GM23248 (cell line): Measurements from ENCODE around the gene GRPEL1.

Experiments used
- EZH2 ChIP-seq: fragments of 200-600 bp; sonication (generic); IDR thresholded peaks from 2 replicates; pipeline ENCODE4 v1.6.1; 2018; ENCODE audit warnings: antibody characterized with exemption, mild to moderate bottlenecking; ENCODE audit not compliant: insufficient read depth, poor library complexity, severe bottlenecking
- EZH2phosphoT487 ChIP-seq: fragments of 200-600 bp; sonication (generic); IDR thresholded peaks from 2 replicates; pipeline ENCODE4 v1.6.1; 2018; ENCODE audit warnings: antibody characterized with exemption, moderate library complexity, mild to moderate bottlenecking, low read depth; ENCODE audit not compliant: insufficient read depth

GRCh38 chr4:7070729-7071511 is 3.1 kb upstream of the GRPEL1 start:
- TF ChIP-seq EZH2, result no peak
- TF ChIP-seq EZH2phosphoT487, result no peak
